ENCODE measurements around the gene TP53I11. TPM values are rescaled to one million over a fixed set of nuclear protein-coding genes. Genes with fewer than 3 reads are reported as not detected.

The TP53I11 gene
- total RNA-seq, 2 donors from 2014 or later: 107 to 186 TPM

GRCh38 chr11:44906649-44907048, 44.0 kb downstream of the TP53I11 start:
- intact Hi-C loops (cut with DNase I): loop anchor here in 1 of 2 donors (5.0 kb wide), 1 partner anchor 284 kb away; no protein-coding TSS in a partner anchor
- DNase-seq (ENCODE audit: low spot score): no peak

- intact Hi-C loops (cut with DNase I): loop anchor here in 1 of 2 donors (5.0 kb wide), 1 partner anchor 283 kb away; no protein-coding TSS in a partner anchor
These were observed 45.4 kb downstream of the TP53I11 start for GRCh38 chr11:44905131-44905866.

GRCh38 chr11:44904261-44905020, 46.2 kb downstream of the TP53I11 start:
- DNase-seq (ENCODE audit: low spot score): no peak
- intact Hi-C loops (cut with DNase I): loop anchor here in 1 of 2 donors (5.0 kb wide), 1 partner anchor 282 kb away; no protein-coding TSS in a partner anchor

More at GRCh38 chr11:44905131-44905866, 45.4 kb downstream of the TP53I11 start:
- no peak for DNase-seq (ENCODE audit: low spot score)

- DNase-seq (ENCODE audit: low spot score): no peak
- intact Hi-C loops (cut with DNase I): no loop called here
These were observed 47.2 kb downstream of the TP53I11 start for GRCh38 chr11:44903518-44903917.

GRCh38 chr11:44903035-44903434, 47.6 kb downstream of the TP53I11 start:
- DNase-seq (ENCODE audit: low spot score): no peak
- intact Hi-C loops (cut with DNase I): no loop called here

DNA sequence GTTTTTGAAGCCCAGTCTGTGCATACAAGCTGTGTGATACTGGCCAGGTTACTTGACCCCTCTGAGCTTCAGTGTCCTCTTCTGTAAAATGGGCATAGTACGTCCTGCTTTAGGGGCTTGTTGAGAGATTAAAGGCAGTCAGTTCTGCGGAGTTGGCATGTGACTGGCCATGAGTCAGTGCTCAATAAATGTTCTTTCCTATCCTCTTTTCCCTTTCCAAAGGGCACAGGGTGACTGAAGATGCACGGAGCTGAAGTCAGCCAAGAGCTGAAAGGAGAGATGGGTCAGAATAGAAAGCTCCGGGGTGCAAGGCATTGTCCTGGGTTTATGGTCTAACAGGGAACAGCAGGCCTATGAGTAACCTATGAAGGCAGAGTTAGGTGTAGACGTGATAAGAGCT, 48.9 kb downstream of the TP53I11 start:
- no peak for DNase-seq (ENCODE audit: low spot score)
- intact Hi-C loops (cut with DNase I): no loop called here

- DNase-seq (ENCODE audit: low spot score): no peak
- intact Hi-C loops (cut with DNase I): no loop called here
These were observed 49.5 kb downstream of the TP53I11 start for GRCh38 chr11:44901120-44901633.

- intact Hi-C loops (cut with DNase I): no loop called here
- DNase-seq (ENCODE audit: low spot score): no peak
These were observed 50.7 kb downstream of the TP53I11 start for GRCh38 chr11:44899959-44900358.

DNA sequence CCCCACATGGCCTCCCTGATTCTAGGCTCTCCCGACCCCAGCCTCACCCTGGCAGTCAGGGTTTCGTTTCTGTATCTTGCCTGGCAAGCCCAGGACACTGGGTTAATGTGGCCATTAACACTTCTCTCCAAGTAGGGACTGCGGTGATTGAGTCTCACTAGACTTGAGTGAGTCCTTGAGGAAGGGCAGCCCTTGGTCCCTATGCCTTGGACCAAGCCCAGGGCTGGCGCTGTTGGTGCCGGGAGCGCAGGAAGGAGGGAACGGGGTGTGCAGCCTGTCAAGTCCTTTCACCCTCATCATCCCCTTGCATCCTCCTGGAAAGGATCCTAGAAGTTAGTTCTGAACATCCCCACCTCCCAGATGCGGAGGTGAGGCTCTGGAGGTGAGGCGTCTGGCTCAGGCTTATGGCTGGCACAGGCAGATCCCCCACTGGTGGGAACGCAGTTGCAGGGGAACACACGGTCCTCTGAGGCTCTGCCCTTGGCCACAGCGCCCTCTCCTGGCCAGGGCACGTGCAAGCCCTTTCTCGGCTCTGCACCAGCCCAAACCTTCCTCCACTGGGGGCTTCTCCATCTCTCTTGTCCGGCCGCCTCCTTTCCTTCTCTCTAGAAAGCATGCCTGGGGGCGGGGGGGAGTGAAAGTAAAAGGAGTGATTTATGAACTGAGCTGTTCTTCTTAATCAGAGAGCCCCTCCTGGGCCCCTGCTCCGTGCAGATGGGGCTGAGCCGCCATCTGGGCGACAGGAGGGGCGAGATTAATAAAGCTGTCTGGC, 56.7 kb downstream of the TP53I11 start:
- intact Hi-C loops (cut with DNase I): loop anchor here (2.0 to 5.0 kb wide), 2 partner anchors 167 to 273 kb away; partner anchors contain the start of gene TSPAN18 (in 2 of the 2)
- peak; percentile 90 for DNase-seq (ENCODE audit: low spot score)

GRCh38 chr11:44893308-44893822, 57.3 kb downstream of the TP53I11 start:
- intact Hi-C loops (cut with DNase I): loop anchor here (5.0 kb wide), 1 partner anchor 166 kb away; the partner anchor contains the start of gene TSPAN18 (in 2 of the 2)
- no peak for DNase-seq (ENCODE audit: low spot score)

- DNase-seq (ENCODE audit: low spot score): no peak
- intact Hi-C loops (cut with DNase I): loop anchor here (5.0 kb wide), 1 partner anchor 166 kb away; the partner anchor contains the start of gene TSPAN18 (in 2 of the 2)
These were observed 57.8 kb downstream of the TP53I11 start for GRCh38 chr11:44892843-44893242.

DNA sequence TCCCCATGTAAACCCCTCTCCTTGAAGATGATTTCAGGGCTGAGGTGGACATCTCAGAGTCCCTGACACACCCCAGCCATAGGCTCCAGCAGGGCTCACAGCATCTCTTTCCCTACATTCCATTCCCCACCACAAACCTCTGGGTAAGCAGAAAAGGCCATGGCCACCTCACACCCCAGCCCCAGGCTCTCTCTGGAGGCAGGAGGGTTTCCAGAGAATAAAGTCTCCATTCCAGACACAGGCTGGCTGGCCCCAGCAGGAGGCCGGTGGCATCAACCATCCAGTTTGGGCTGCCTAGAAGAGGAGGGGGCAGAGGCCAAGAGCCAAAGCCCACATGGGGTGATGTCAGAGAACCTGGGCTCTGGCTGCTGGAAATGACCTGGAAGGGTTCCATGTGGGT, 61.4 kb downstream of the TP53I11 start:
- intact Hi-C loops (cut with DNase I): no loop called here
- DNase-seq (ENCODE audit: low spot score): no peak

GRCh38 chr11:44887636-44888035, 63.0 kb downstream of the TP53I11 start:
- intact Hi-C loops (cut with DNase I): no loop called here
- no peak for DNase-seq (ENCODE audit: low spot score)

GRCh38 chr11:44886790-44887140, 63.9 kb downstream of the TP53I11 start:
- intact Hi-C loops (cut with DNase I): no loop called here
- DNase-seq (ENCODE audit: low spot score): no peak

GRCh38 chr11:44885919-44886789, 64.5 kb downstream of the TP53I11 start:
- intact Hi-C loops (cut with DNase I): loop anchor here in 1 of 2 donors (1.0 kb wide), 1 partner anchor 271 kb away; no protein-coding TSS in a partner anchor

GRCh38 chr11:44885065-44885810, 65.4 kb downstream of the TP53I11 start:
- intact Hi-C loops (cut with DNase I): loop anchor here in 1 of 2 donors (1.0 kb wide), 1 partner anchor 270 kb away; no protein-coding TSS in a partner anchor
- DNase-seq (ENCODE audit: low spot score): no peak

More at GRCh38 chr11:44885919-44886789, 64.5 kb downstream of the TP53I11 start:
- DNase-seq (ENCODE audit: low spot score): no peak

DNA sequence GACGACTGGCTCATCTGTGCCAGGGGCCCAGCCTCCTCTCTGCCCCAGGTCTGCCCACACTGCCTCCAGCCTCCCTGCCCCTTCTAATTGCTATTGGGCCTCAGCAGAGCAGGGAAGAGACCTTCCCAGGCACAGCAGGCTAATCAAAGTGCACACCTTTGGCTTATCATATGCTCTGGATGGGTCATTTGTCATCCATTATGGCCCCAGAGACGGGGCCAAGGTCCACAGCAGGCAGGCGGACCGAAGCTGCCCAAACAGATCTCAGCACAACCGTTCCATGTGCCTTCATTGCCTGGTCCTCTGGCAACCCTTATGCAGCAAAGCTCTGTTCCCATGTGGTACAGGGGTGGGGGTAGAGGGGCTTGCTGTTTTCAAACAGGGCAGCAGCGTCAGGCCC, 66.6 kb downstream of the TP53I11 start:
- intact Hi-C loops (cut with DNase I): no loop called here

More for the DNA sequence above, 66.6 kb downstream of the TP53I11 start:
- no peak for DNase-seq (ENCODE audit: low spot score)
